Thymus (tissue), 11 donors: ENCODE data around the gene DFFB. TPM values are rescaled to one million over a fixed set of nuclear protein-coding genes. Genes with fewer than 3 reads are reported as not detected.

Experiments used
- DNase-seq, 9 donors: peaks; one replicate each; pipeline ENCODE4 v3.0.0-alpha.2; 2013; ENCODE audit warnings: low spot score in 9 of 9, low read depth in 6 of 9, missing footprints in 1 of 9
- H3K27ac ChIP-seq, 2 donors: one replicate each; pipeline ENCODE4 v1.5.1; 2013; ENCODE audit warnings: control low read depth in 1 of 2, low read depth in 1 of 2, low read length in 1 of 2, mild to moderate bottlenecking in 1 of 2, moderate library complexity in 1 of 2
- H3K27me3 ChIP-seq, 2 donors: one replicate each; pipeline ENCODE4 v1.5.1; 2013; ENCODE audit warnings: low read length in 1 of 2; ENCODE audit not compliant: control insufficient read depth in 2 of 2, insufficient read depth in 1 of 2
- H3K36me3 ChIP-seq, 2 donors: one replicate each; pipeline ENCODE4 v1.5.1; 2013; ENCODE audit warnings: low read length in 1 of 2, mild to moderate bottlenecking in 1 of 2, moderate library complexity in 1 of 2; ENCODE audit not compliant: control insufficient read depth in 2 of 2, insufficient read depth in 2 of 2
- H3K4me1 ChIP-seq, 2 donors: one replicate each; pipeline ENCODE4 v1.5.1; 2013; ENCODE audit warnings: low read length in 2 of 2; ENCODE audit not compliant: control insufficient read depth in 2 of 2, insufficient read depth in 2 of 2
- H3K4me3 ChIP-seq, 2 donors: one replicate each; pipeline ENCODE4 v1.5.1; 2013; ENCODE audit warnings: low read length in 2 of 2, control low read depth in 1 of 2, mild to moderate bottlenecking in 1 of 2
- H3K9me3 ChIP-seq, 2 donors: one replicate each; pipeline ENCODE4 v1.5.1; 2013; ENCODE audit warnings: low read length in 1 of 2, mild to moderate bottlenecking in 1 of 2; ENCODE audit not compliant: control insufficient read depth in 2 of 2, insufficient read depth in 1 of 2
- WGBS: extraction: QIAGEN DNeasy Blood & Tissue Kit; methylation state at CpG from one replicate; pipeline ENCODE4 v1.1.7; 2013; 5-methylcytosine and 5-hydroxymethylcytosine counted together
- polyA plus RNA-seq: library from polyadenylated mRNA; stranded (reverse); fragments of 200-250 nt; gene quantifications from one replicate; pipeline ENCODE4 v1.2.3, GENCODE V29; 2013
- total RNA-seq: library from RNA; stranded (reverse); fragments of 120-200 nt; gene quantifications from one replicate; pipeline ENCODE4 v1.2.4, GENCODE V29; 2013
- donor health status: healthy.

DFFB gene
- total and polyA plus RNA-seq, 2 donors, result 4.5 to 6.7 TPM

- H3K27ac ChIP-seq, result no peak overlapping the region
- no peak for DNase-seq
- H3K36me3 ChIP-seq, result peaks cover 0 to 27% of the 10 kb centered on the region in 2 donors
- 96% methylated on average over 16 of the region's 16 CpGs for WGBS
- peaks cover 0 to 5% of the 10 kb centered on the region in 2 donors for H3K9me3 ChIP-seq
- H3K27me3 ChIP-seq, result no peaks in the 10 kb centered on the region
- no peaks in the 10 kb centered on the region for H3K4me1 ChIP-seq
- no peak overlapping the region for H3K4me3 ChIP-seq
Measured at GRCh38 chr1:3876716-3877115, 19.4 kb downstream of the DFFB start.

GRCh38 chr1:3879099-3879498, 21.8 kb downstream of the DFFB start:
- peaks cover 0 to 5% of the 10 kb centered on the region in 2 donors for H3K9me3 ChIP-seq
- H3K27ac ChIP-seq, result no peak overlapping the region
- no peaks in the 10 kb centered on the region for H3K27me3 ChIP-seq
- 97% methylated on average over 7 of the region's 7 CpGs for WGBS
- DNase-seq, result no peak
- peaks cover 0 to 18% of the 10 kb centered on the region in 2 donors for H3K36me3 ChIP-seq
- no peaks in the 10 kb centered on the region for H3K4me1 ChIP-seq
- H3K4me3 ChIP-seq, result no peak overlapping the region

GRCh38 chr1:3879787-3880428, 22.6 kb downstream of the DFFB start:
- Histone ChIP-seq H3K27me3 (no peaks in the 10 kb centered on the region), H3K9me3 (peaks cover 0 to 5% of the 10 kb centered on the region in 2 donors), H3K36me3 (peaks cover 0 to 16% of the 10 kb centered on the region in 2 donors), H3K27ac (no peak overlapping the region), H3K4me1 (no peaks in the 10 kb centered on the region), H3K4me3 (no peak overlapping the region)
- DNase-seq, result no peak
- WGBS, result 84% methylated on average over 9 of the region's 9 CpGs

- Histone ChIP-seq H3K9me3 (peaks cover 0 to 5% of the 10 kb centered on the region in 2 donors), H3K36me3 (peaks cover 0 to 20% of the 10 kb centered on the region in 2 donors), H3K4me3 (no peak overlapping the region), H3K27me3 (no peaks in the 10 kb centered on the region), H3K4me1 (no peaks in the 10 kb centered on the region), H3K27ac (no peak overlapping the region)
- WGBS, result 83% methylated on average over 20 of the region's 20 CpGs
- DNase-seq, result no peak
Measured at GRCh38 chr1:3880429-3881192, 23.3 kb downstream of the DFFB start.

- Histone ChIP-seq H3K36me3 (peaks cover 0 to 26% of the 10 kb centered on the region in 2 donors), H3K27me3 (no peaks in the 10 kb centered on the region), H3K4me1 (no peaks in the 10 kb centered on the region), H3K4me3 (no peak overlapping the region), H3K9me3 (peaks cover 0 to 5% of the 10 kb centered on the region in 2 donors), H3K27ac (no peak overlapping the region)
- WGBS, result 67% methylated on average over 5 of the region's 5 CpGs
- DNase-seq, result no peak
Measured at GRCh38 chr1:3881193-3881480, 23.9 kb downstream of the DFFB start.

- peaks cover 0 to 5% of the 10 kb centered on the region in 2 donors for H3K9me3 ChIP-seq
- H3K27me3 ChIP-seq, result no peaks in the 10 kb centered on the region
- peaks cover 12 to 36% of the 10 kb centered on the region in 2 donors for H3K36me3 ChIP-seq
- no peak for DNase-seq
- no peak overlapping the region for H3K27ac ChIP-seq
- no peak overlapping the region for H3K4me3 ChIP-seq
- H3K4me1 ChIP-seq, result no peaks in the 10 kb centered on the region
- 98% methylated on average over 18 of the region's 18 CpGs for WGBS
Measured at GRCh38 chr1:3883194-3883925, 26.1 kb downstream of the DFFB start.

GRCh38 chr1:3884966-3885365, 27.7 kb downstream of the DFFB start:
- WGBS, result 98% methylated on average over 13 of the region's 13 CpGs
- Histone ChIP-seq H3K9me3 (no peaks in the 10 kb centered on the region), H3K4me3 (no peak overlapping the region), H3K27me3 (no peaks in the 10 kb centered on the region), H3K4me1 (no peaks in the 10 kb centered on the region), H3K36me3 (peaks cover 21 to 44% of the 10 kb centered on the region in 2 donors), H3K27ac (no peak overlapping the region)
- DNase-seq, result no peak

- 98% methylated on average over 7 of the region's 7 CpGs for WGBS
- H3K27ac ChIP-seq, result no peak overlapping the region
- no peaks in the 10 kb centered on the region for H3K9me3 ChIP-seq
- H3K4me3 ChIP-seq, result no peak overlapping the region
- no peaks in the 10 kb centered on the region for H3K4me1 ChIP-seq
- no peaks in the 10 kb centered on the region for H3K27me3 ChIP-seq
- no peak for DNase-seq
- H3K36me3 ChIP-seq, result peaks cover 27 to 50% of the 10 kb centered on the region in 2 donors
Measured at GRCh38 chr1:3885611-3886010, 28.3 kb downstream of the DFFB start.

GRCh38 chr1:3886106-3886670, 28.9 kb downstream of the DFFB start:
- Histone ChIP-seq H3K9me3 (no peaks in the 10 kb centered on the region), H3K4me1 (peaks cover 0 to 1% of the 10 kb centered on the region in 2 donors), H3K27me3 (no peaks in the 10 kb centered on the region), H3K27ac (no peak overlapping the region), H3K4me3 (no peak overlapping the region), H3K36me3 (peaks cover 33 to 53% of the 10 kb centered on the region in 2 donors)
- WGBS, result 98% methylated on average over 15 of the region's 15 CpGs
- no peak for DNase-seq
